ENCODE data around the gene EYA4.

- TF ChIP-seq EZH2 (IDR thresholded peaks at IDR 0.05; ENCODE audit: low read length, unreplicated experiment) (no peak), CTCF (conservative IDR thresholded peaks at IDR 0.05; ENCODE audit: low read depth, low read length) (no peak)
These were observed 155.3 kb downstream of the EYA4 start for GRCh38 chr6:133396233-133396983.

All from PC-3 (cell line).